Stimulated activated CD8-positive, alpha-beta memory T cell treated with anti-CD3 and anti-CD28 coated beads, Interleukin-7, amount 100 ng/mL, for 4 hours (primary cell): ENCODE results near the gene GPR68.
"Not testable (repeated sequence)": the region's sequence is repeated elsewhere in the genome, so short reads cannot be mapped to it uniquely, and the experiment has no call there.

Experiments
- DNase-seq, 2 donors: peaks; one replicate each; pipeline ENCODE4 v3.0.0-alpha.2; 2020; ENCODE audit warnings: low read depth in 2 of 2

Gene GPR68

GRCh38 chr14:91190853-91191252 lies 53.7 kb downstream of the GPR68 start:
- DNase-seq: no peak

- no peak for DNase-seq
These were observed 57.2 kb downstream of the GPR68 start for GRCh38 chr14:91187271-91187670.

- no peak for DNase-seq
These were observed 57.9 kb downstream of the GPR68 start for GRCh38 chr14:91186515-91187066.

GRCh38 chr14:91185721-91186120 lies 58.8 kb downstream of the GPR68 start:
- DNase-seq: no peak

GRCh38 chr14:91184559-91184958 lies 59.9 kb downstream of the GPR68 start:
- no peak for DNase-seq

GRCh38 chr14:91182753-91183152 lies 61.8 kb downstream of the GPR68 start:
- not testable (repeated sequence) for DNase-seq
